A549 (cell line): ENCODE data around the gene IRF9.

Source experiments
- CHD2 ChIP-seq: fragments of 150-350 bp; IDR thresholded peaks from 2 replicates; pipeline ENCODE4 v1.6.1; 2014; ENCODE audit warnings: low read length; ENCODE audit not compliant: partially characterized antibody
- CTCF ChIP-seq: fragments of >200 bp; sonication (Bioruptor Twin); formaldehyde crosslinking; IDR thresholded peaks from 3 replicates; pipeline ENCODE4 v1.5.1; 2016
- ZFP36 ChIP-seq: fragments of 450-650 bp; IDR thresholded peaks from 2 replicates; pipeline ENCODE4 v1.6.1; 2014; ENCODE audit warnings: borderline replicate concordance; ENCODE audit not compliant: partially characterized antibody

- TF ChIP-seq CTCF, result no peak
- no peak for TF ChIP-seq CHD2
- no peak for TF ChIP-seq ZFP36
Observed at GRCh38 chr14:24115422-24116127, 45.5 kb upstream of the IRF9 start.
